ENCODE results near the gene CDH23. TPM values are rescaled to one million over a fixed set of nuclear protein-coding genes. Genes with fewer than 3 reads are reported as not detected.

Gene CDH23
- total RNA-seq: 7.2 TPM

GRCh38 chr10:71396711-71397295 lies at the start of gene CDH23:
Gene CDH23 (plus strand): TSS chr10:71396920. CDS start chr10:71439832, 42,912 bp downstream.

DNA sequence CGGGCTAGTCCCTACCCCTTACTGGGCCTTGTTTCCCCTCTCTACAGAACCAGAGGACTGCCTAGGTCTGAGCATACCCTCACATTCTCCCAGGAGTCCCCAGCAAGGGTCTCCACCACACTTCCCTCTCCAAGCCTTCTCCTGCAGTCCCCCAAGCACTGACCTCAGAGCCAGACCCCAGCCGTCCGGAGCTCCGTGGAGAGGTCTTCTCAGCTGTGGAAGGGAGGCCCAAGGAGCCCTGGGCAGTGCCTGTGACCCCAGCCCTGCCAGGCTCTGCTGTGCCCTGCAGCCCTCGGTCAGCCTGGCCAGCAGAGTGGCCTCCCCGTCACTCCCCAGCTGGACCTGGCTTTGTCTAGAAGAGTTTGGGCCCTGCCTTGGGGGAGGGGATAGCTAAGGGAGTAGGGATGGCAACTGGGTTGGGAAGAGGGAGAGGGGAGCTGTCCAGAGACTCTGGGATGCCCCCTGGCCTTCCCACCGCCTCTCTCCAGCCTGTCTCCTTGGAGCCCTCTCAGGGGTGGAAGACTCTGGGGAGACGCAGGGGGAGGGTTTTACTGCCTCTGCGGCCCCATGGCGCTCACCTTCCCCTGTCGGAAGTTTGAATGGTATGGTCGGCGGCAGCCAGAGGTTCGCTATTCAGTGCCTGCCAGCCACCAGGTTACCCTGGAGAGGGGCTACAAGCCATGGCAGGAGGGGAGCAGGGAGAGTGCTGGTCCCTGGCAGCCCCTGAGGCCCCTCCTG lies 322.9 kb downstream of the CDH23 start, which contains the start of gene C10orf105:
Gene C10orf105 (minus strand): TSS at position 315 of the 738 bp plus-strand sequence. CDS start 3,441 bp downstream, outside the sequence.

GRCh38 chr10:71773221-71773971 lies 376.7 kb downstream of the CDH23 start, which contains the start of gene VSIR:
Gene VSIR (minus strand): TSS chr10:71773520. CDS start chr10:71773439, 81 bp downstream.

DNA sequence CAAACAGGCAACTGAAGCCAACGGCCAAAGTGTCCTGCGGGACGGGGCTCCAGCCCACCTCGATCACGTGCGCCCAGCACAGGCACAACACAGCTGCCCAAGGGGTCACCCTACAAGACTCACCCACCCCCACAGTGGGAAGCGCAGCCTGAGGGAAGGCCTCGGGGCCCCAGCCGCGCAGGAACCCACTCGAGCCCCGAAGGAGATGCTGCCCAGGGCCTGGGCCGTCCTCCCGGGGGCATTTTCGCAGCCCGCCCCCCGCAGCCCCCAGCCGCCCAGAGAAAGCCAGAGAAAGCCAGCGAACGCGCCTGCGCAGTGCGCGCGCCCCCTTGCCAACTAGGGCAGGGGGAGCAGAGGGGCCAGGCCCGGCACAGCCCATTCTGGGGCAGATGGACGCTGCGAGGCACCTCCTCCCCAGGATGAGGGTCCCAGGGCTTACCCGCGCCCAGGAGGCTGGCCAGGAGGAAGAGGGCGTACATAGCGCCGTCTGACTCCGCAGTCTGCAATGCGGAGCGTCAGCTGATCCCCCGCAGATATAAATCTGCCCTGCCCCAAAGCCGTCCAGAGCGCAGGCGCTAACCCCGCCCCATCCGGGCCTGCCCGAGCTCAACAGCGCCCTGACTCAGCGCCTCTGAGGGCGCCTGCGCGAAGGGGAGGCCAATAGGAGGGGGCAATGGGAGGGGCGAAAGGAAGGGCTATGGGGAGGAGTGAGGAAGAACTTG lies 454.2 kb downstream of the CDH23 start, which contains the start of gene PSAP:
Gene PSAP (minus strand): TSS at position 509 of the 722 bp plus-strand sequence. CDS start 30 bp downstream, at position 479.

Small RNA genes lying within 50 kb of the gene (small RNA-seq; reads per million reads assigned to genes)
- gene MIR7152 (ENCODE audit: low replicate concordance) (0.09 reads per million), gene RNU7-38P (ENCODE audit: low replicate concordance) (not detected)

Other genes starting within 250 kb of the CDH23 start
- 5.3 TPM for gene UNC5B, start 184.3 kb upstream of the CDH23 start, total RNA-seq
- gene SLC29A3, start 77.7 kb upstream of the CDH23 start, total RNA-seq: 2.8 TPM

All from parietal lobe (tissue), 2 donors.